GM18499 (cell line): ENCODE measurements around the gene RAB1B.
"Not testable (repeated sequence)": the region's sequence is repeated elsewhere in the genome, so short reads cannot be mapped to it uniquely, and the experiment has no call there.

Experiments used
- ATAC-seq: cut with Tn5 transposase; IDR thresholded peaks from one replicate; pipeline ENCODE4 v1.9.1; 2021; ENCODE audit warnings: moderate number of reproducible peaks; ENCODE audit not compliant: insufficient read depth, unreplicated experiment

RAB1B gene

DNA sequence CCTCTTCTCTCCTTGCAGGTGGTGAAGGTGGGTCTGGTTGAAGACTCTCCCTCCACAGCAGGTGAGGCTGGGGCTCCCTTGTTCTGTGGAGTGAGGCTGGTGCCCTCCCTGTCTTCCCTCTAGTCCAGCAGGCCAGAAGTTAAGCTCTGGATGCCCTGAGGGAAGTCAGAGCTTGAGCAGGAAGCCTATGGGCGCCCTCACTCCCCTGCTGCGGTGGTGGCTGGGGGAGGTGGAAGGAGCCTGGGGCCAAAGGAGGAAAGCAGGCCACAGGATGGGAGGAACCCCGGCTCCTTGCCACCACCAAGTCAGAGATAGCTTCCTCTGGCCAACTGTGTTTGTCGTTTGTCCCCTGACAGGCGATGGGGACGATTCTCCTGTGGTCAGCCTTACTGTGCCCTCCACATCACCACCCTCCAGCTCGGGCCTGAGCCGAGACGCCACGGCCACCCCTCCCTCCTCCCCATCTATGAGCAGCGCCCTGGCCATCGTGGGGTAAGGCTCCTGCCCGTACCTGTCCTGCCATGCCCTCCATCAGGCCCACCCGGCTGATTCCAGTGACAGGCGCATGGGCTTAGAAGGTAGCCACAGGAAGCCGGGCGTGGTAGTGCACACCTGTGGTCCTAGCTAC, 29.5 kb upstream of the RAB1B start:
- no peak for ATAC-seq

DNA sequence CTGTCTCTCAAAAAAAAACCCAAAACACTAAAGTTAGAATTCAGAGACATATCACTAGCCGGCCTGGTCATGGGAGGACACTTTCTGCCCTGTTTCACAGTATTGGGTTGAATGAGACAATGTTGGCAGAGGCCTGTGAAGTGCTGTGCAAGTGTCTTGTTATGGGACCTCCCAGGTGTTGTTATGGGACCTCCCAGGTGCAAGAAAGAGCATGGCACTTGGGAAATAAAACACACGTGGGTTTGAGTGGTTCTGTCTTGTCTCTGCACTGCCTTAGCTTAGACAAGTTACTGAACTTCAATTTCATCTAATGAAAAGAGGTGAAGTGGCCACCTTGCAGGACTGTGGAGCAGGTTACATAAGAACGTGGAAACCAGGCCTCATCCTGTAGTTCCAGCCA, 28.9 kb upstream of the RAB1B start:
- no peak for ATAC-seq

GRCh38 chr11:66239998-66240780, 28.2 kb upstream of the RAB1B start:
- no peak for ATAC-seq

DNA sequence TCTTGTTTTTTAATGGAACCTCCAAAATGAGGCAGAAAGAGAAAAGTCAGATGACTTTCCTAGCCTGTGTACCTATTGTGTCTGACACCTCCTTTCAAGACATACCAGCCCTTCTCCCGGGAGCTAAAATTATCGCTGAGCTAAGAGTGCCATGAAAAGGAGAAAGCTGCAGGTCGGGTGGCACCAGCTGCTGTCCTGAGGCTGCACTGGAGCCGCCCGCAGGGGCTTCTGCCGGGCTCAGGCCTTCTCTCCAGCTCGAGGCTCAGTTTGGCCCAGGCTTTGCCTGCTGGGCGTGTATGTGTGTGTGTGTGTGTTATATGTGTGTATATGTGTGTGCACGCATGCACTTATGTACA, 27.7 kb upstream of the RAB1B start:
- no peak for ATAC-seq

DNA sequence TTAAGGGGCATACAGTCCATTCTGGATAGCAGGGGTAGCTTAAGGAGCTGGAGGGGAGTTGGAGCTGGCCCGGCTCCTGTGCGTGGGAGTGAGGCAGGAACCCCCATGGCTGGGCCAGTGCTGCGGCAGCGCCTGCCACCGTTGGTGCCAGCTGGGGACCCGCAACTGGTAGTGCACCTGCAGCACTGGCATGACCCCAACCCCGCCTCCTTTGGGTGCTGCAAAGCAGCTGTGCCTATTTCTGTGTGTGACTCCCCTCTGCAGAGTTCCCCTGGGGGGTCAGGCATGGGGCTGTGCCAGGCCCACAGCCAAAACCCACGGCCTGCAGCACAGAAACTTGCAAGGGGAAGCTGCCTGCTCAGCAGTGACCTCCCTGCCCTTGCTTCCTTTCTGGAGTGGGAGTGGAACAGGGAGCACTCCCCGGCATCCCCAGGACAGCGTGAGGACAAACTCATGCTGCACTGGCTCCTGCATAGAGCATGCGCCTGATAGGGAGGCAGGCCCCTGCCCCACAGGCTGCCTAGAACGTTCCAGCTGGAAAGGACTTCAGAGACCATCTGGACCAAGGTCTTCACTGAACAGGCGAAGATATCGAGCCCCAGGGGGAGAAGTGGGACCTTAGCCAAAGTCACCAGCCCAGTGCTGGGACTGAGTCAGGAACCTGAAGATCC, 26.2 kb upstream of the RAB1B start:
- no peak for ATAC-seq

- no peak for ATAC-seq
Observed at GRCh38 chr11:66243782-66244535, 24.5 kb upstream of the RAB1B start.

DNA sequence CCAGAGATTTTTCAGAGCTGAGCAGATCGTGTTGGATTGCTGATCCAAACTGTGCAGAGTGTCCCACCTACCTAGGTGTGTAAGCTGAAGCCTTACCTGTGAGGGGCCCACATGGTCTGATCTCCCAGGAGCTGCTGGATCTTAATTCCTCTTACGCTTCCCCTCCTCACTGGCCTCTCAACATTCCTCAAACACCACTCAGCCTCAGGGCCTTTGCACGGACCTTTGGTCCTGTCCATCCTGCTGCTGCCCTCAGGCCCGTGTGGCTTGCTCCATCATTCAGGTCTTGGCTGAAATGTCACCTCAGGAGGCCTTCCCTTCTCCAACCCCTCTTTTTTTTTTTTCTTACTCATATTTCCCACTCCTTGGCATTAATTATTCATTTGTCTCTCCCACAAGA, 21.1 kb upstream of the RAB1B start:
- no peak for ATAC-seq

DNA sequence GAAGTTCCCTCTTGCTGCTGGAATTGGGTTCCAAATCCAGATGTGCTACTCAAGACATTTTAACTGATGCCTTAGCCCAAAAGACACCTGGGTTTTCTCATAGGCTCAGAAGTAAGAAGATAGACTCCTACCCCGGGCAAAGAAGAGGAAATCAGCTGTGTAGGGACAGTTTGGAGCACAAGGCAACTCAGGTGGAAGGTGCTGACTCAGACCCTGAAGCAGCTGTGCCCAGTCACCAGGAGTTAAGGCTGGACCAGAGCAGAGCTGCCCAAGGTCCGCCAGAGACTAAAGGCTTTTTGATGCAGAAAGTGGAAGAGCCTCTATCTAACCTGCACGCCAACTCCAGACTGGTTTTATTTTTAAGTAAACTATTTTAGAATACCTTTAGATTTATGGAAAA, 20.6 kb upstream of the RAB1B start:
- ATAC-seq, result no peak

GRCh38 chr11:66248903-66249302, 19.5 kb upstream of the RAB1B start:
- ATAC-seq, result no peak

DNA sequence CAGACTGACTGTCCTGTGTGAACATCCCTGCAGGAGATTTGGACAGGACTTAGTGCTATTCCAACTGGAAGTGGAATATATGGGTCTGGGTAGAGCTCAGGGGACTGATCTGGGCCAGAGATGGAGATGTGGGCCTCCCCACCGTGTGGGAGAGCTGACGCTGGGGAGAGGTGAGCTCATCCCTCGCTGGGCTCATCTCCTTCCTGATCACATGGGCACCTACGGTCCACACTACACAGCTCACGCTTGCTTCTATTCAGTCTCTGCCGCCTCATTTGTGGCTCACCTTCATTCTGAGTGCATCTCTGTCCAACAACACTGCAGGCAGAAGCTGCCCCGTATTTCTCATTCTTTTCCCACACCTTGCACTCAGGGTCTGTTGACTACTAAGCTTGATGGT, 16.6 kb upstream of the RAB1B start:
- no peak for ATAC-seq

DNA sequence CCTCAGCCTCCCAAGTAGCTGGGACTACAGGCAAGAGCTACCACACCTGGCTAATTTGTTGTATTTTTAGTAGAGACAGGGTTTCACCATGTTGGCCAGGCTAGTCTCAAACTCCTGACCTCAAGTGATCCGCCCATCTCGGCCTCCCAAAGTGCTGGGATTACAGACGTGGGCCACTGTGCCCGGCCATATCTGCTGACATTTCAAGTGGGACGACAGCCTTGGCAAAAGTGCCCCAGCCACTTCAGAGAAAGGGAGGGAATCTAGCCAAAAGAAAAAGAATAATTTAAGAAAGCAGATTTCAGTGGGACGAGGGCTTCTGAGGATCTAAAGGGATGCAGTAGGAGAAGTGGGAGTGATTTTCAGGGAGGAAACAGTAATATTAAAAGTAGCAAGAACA, 15.4 kb upstream of the RAB1B start:
- not testable (repeated sequence) for ATAC-seq

GRCh38 chr11:66258473-66258893, 10.0 kb upstream of the RAB1B start:
- no peak for ATAC-seq

DNA sequence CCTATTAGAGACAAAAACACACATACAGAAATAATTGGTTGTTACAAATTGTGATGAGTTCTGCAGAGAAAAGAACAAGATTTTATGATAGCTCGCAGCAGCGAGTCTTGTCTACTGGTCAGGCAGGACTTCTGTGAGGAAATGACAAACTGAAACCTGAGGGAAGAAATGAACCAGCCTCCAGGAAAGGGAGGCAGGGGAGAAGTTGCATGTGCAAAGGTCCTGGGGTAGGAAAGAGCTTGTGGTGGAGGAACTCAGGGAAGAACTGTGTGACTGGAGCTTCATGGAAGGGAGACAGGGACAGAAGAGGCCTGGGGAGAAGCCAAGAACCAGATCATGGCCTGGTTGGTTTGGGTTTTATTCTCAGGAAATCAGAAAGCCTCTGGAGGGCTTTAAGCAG, 9.2 kb upstream of the RAB1B start:
- no peak for ATAC-seq

DNA sequence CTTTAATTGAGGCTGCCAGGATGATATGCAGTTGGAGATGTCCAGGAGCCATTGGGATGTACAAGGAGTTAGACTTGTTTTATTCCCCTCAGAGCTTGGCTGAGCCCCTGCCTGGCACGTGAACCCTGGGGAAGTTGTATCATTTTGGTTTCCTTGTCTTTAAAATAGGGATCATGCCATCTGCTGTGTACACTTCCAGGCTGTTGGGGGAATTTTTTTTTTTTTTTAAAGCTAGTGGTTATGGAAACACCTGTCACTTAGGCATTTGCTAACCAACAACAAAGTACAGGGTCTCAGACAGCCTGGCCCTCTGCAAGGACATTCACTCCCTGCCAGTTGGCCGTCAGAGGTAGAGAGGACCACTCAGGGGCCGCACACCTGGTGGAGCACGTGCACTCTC, 8.5 kb upstream of the RAB1B start:
- no peak for ATAC-seq

DNA sequence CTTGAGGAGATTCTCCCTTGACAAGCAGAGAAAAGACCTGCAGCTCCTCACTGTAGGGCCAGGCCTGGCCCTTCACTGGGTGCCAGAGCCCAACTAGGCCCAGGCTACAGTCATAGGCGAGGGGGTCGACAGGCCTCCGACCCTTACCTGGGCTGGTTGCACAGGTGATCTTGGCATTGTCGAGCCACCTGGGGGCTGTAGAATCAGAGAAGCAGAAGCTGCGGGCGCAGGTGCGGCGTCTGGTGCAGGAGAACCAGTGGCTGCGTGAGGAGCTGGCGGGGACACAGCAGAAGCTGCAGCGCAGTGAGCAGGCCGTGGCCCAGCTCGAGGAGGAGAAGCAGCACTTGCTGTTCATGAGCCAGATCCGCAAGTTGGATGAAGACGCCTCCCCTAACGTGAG, 6.9 kb upstream of the RAB1B start:
- ATAC-seq, result no peak

DNA sequence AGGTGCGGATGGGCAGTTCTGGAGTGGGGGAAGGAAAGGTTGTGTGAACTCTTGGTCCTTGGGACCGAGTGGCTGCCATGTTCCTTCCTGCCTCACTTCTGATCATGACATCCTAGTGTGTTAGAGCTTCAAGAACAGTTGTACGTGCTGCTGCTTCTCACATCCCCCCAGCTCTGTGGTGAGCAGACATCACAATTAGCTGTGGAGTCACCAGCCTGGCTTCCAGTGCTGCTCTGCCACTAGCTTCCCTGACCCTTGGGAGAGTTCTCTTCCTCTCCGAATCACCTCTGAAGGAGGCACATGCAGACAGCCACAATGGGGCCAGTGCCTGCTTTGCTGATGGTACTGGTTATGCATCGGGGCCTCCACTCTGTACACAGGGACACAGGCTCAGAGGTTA, 6.2 kb upstream of the RAB1B start:
- ATAC-seq, result no peak

DNA sequence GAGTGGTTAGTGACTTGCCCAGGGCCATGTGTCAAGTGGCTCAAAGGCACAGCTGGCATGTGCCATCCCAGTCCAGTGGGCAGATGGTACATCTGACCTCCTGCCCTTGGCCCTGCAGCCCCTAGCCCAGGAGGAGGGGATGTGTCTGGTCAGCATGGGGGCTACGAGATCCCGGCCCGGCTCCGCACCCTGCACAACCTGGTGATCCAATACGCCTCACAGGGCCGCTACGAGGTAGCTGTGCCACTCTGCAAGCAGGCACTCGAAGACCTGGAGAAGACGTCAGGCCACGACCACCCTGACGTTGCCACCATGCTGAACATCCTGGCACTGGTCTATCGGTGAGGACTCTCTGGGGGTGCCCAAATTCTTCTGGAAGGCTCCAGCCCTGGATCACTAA, 5.7 kb upstream of the RAB1B start:
- ATAC-seq, result no peak

- no peak for ATAC-seq
Observed at GRCh38 chr11:66263231-66263630, 5.2 kb upstream of the RAB1B start.

DNA sequence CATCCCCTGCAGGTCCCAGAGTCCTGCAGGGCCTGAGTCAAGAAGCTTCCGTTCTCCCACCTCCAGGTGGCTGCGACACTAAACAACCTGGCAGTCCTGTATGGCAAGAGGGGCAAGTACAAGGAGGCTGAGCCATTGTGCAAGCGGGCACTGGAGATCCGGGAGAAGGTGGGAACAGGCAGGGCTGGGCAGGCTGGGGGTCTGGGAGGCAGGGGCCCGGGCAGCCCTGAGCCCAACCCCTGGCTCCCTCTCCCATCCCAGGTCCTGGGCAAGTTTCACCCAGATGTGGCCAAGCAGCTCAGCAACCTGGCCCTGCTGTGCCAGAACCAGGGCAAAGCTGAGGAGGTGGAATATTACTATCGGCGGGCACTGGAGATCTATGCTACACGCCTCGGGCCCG, 4.7 kb upstream of the RAB1B start:
- ATAC-seq, result no peak

GRCh38 chr11:66264383-66264782, 4.1 kb upstream of the RAB1B start:
- no peak for ATAC-seq

DNA sequence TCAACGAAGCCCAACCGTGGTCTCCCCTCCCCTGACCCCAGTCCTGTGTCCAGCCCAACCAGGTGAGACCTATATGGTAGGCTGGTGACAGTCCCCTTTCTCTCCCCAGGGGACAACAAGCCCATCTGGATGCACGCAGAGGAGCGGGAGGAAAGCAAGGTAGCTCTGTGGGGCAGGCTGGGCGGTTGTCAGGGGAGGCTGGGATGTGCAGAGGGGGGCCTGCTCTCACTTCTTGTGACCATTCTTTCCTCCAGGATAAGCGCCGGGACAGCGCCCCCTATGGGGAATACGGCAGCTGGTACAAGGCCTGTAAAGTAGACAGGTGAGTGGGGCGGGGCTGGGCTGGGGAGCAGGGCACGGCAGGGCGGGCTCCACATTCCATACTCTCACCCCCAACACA, 3.5 kb upstream of the RAB1B start:
- ATAC-seq, result no peak
